22Rv1 (cell line): Measurements from ENCODE around the gene ACKR3.

Experiments used
- ZFX ChIP-seq: fragments of 450-650 bp; IDR thresholded peaks from 2 replicates; pipeline ENCODE4 v1.6.1; 2017; ENCODE audit warnings: antibody characterized with exemption, borderline replicate concordance
- TF ChIP-seq, protein P1 (sequence below): fragments of 450-650 bp; IDR thresholded peaks from 2 replicates; pipeline ENCODE4 v1.5.1; 2017; ENCODE audit warnings: mild to moderate bottlenecking

DNA sequence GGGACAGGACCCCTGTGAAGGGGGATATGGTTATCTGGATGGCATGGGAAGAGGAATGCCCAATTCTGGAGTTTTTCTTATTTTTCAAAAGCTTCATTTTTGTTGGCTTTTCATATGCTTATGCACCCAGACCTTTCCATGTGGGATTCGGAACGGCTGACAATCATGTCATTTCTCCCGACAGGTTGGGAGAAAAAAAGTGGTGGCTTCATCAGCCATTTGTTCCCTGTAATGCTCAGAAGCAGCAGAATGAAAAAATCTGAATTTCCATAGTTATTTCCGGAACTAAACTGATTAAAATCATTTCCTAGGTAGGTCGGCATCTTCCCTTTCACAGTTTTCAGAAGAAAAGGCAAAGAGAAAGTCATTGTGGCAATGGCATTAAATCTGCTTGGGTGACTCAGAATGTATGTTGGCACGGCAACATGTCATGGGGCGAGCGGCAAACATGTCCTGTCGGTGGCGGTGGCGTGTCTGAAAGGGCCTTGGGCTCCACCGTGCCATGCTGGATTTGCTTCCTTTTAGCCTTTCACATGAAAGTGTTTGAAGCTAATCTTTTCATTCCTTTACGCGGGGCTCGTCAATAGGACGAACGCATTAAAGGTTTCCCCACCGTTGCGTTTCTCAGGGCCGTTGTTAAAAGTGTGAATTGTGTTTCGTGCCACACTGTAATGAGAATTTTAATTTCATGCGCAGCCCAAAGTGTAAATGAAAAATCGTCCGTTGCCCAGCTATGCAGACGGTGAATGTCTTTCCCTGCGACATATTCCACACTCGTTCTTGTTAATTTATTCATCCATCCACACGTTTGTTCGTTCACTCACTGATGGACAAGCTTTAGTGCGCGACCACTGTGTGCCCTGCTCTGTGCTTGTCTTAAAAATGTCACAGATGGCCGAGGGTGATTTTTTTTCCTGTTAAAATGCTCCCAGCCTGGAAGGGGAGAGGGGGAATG lies 18.5 kb downstream of the ACKR3 start:
- TF ChIP-seq, protein P1, sequence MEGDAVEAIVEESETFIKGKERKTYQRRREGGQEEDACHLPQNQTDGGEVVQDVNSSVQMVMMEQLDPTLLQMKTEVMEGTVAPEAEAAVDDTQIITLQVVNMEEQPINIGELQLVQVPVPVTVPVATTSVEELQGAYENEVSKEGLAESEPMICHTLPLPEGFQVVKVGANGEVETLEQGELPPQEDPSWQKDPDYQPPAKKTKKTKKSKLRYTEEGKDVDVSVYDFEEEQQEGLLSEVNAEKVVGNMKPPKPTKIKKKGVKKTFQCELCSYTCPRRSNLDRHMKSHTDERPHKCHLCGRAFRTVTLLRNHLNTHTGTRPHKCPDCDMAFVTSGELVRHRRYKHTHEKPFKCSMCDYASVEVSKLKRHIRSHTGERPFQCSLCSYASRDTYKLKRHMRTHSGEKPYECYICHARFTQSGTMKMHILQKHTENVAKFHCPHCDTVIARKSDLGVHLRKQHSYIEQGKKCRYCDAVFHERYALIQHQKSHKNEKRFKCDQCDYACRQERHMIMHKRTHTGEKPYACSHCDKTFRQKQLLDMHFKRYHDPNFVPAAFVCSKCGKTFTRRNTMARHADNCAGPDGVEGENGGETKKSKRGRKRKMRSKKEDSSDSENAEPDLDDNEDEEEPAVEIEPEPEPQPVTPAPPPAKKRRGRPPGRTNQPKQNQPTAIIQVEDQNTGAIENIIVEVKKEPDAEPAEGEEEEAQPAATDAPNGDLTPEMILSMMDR: no peak
- TF ChIP-seq ZFX: no peak
